HCT116 (cell line): ENCODE measurements around the gene MTMR1. TPM values are rescaled to one million over a fixed set of nuclear protein-coding genes. Genes with fewer than 3 reads are reported as not detected.

ENCODE experiments used
- ATAC-seq: fragments of 200-7000 bp; cut with Tn5 transposase; 2 replicates; pipeline ENCODE4 v1.9.1; 2020; ENCODE audit warnings: mild to moderate bottlenecking, moderate library complexity
- BruUV-seq: library from RNA; stranded (reverse); fragments of 400-500 nt; replicated peaks from 2 replicates; lab custom pipeline; 2021; lab: Mats Ljungman, UMichigan
- CTCF ChIA-PET: fragments of 300-600 bp; sonication (Branson Sonifier 250); formaldehyde crosslinking; loops from one replicate; lab custom pipeline; 2021; ENCODE audit warnings: antibody characterized with exemption; lab: Charles Lee
- POLR2A ChIA-PET: fragments of 300-600, 350-600 bp; sonication (Branson Sonifier 250); formaldehyde crosslinking; loops from one replicate; lab custom pipeline; 2021; ENCODE audit warnings: antibody characterized with exemption; lab: Charles Lee
- RAD21 ChIA-PET, 2 experiments: fragments of 300-600 bp; sonication (Branson Sonifier 250); formaldehyde crosslinking; loops; one replicate each; lab custom pipeline; 2023; ENCODE audit warnings: low total read pairs in 2 of 2; ENCODE audit not compliant: uncharacterized antibody in 2 of 2, unreplicated experiment in 2 of 2, low non-redundant PET in 1 of 2; lab: Charles Lee
- DNase-seq: peaks from one replicate; pipeline ENCODE4 v3.0.0-alpha.2; 2010; ENCODE audit warnings: low read depth, low spot score
- H2AFZ ChIP-seq: fragments of 200-600 bp; shearing (Covaris generic), sonication (generic); 2 replicates; pipeline ENCODE4 v1.6.1; 2017; ENCODE audit warnings: low read depth, mixed run types, mixed read lengths, antibody characterized with exemption, low read length; ENCODE audit not compliant: poor library complexity, severe bottlenecking
- H3K27ac ChIP-seq: 2 replicates; pipeline ENCODE4 v1.5.1; 2012; ENCODE audit warnings: low read depth, low read length
- H3K27me3 ChIP-seq: fragments of 200-600 bp; sonication (generic); 2 replicates; pipeline ENCODE4 v1.6.1; 2016; ENCODE audit warnings: mixed run types, low read length, mixed read lengths; ENCODE audit not compliant: insufficient read depth
- H3K36me3 ChIP-seq, 2 experiments: fragments of 200-500 bp in 1 of 2; fragments of 200-600 bp in 1 of 2; sonication (Bioruptor generic) in 1 of 2; sonication (generic) in 1 of 2; 2 replicates each; pipeline versions ENCODE4 v1.5.1 to v1.6.1; 2014 to 2016; ENCODE audit warnings: low read length in 2 of 2, inconsistent platforms in 1 of 2, mixed read lengths in 1 of 2, mixed run types in 1 of 2; ENCODE audit not compliant: insufficient read depth in 2 of 2, control insufficient read depth in 1 of 2
- H3K4me1 ChIP-seq, 2 experiments: fragments of 200-600 bp in 1 of 2; sonication (generic) in 1 of 2; 2 replicates each; pipeline versions ENCODE4 v1.5.1 to v1.6.1; 2012 to 2017; ENCODE audit warnings: low read length in 2 of 2, inconsistent platforms in 1 of 2, mild to moderate bottlenecking in 1 of 2, mixed read lengths in 1 of 2, mixed run types in 1 of 2, moderate library complexity in 1 of 2; ENCODE audit not compliant: insufficient read depth in 2 of 2, control insufficient read depth in 1 of 2
- H3K4me2 ChIP-seq: fragments of 200-600 bp; sonication (generic); 2 replicates; pipeline ENCODE4 v1.6.1; 2017; ENCODE audit warnings: mixed run types, low read length, mixed read lengths
- H3K4me3 ChIP-seq, 2 experiments: fragments of 200-600 bp in 1 of 2; sonication (generic) in 1 of 2; replicated peaks in 1 of 2; 2 replicates each; pipeline ENCODE4 v1.5.1; 2011 to 2016; ENCODE audit warnings: low read length in 2 of 2, control low read depth in 1 of 2, low read depth in 1 of 2, mild to moderate bottlenecking in 1 of 2, mixed read lengths in 1 of 2, mixed run types in 1 of 2
- H3K79me2 ChIP-seq: fragments of 200-600 bp; sonication (generic); 2 replicates; pipeline ENCODE4 v1.6.1; 2017; ENCODE audit warnings: mild to moderate bottlenecking, mixed run types, low read length, moderate library complexity, mixed read lengths; ENCODE audit not compliant: insufficient read depth
- H3K9ac ChIP-seq: fragments of 200-600 bp; sonication (generic); 2 replicates; pipeline ENCODE4 v1.6.1; 2016; ENCODE audit warnings: low read length, mixed read lengths
- H3K9me2 ChIP-seq: fragments of 200-600 bp; sonication (generic), shearing (Covaris generic); 2 replicates; pipeline ENCODE4 v1.6.1; 2017; ENCODE audit warnings: mixed run types, mild to moderate bottlenecking, moderate library complexity; ENCODE audit not compliant: insufficient read depth
- H3K9me3 ChIP-seq, 2 experiments: fragments of 200-500 bp in 1 of 2; fragments of 200-600 bp in 1 of 2; sonication (Bioruptor generic) in 1 of 2; sonication (generic) in 1 of 2; 2 replicates each; pipeline ENCODE4 v1.6.1; 2014 to 2017; ENCODE audit warnings: low read length in 2 of 2, mixed read lengths in 2 of 2, inconsistent platforms in 1 of 2, low read depth in 1 of 2, mild to moderate bottlenecking in 1 of 2, mixed run types in 1 of 2, moderate library complexity in 1 of 2; ENCODE audit not compliant: control insufficient read depth in 1 of 2, insufficient read depth in 1 of 2
- H4K20me1 ChIP-seq: fragments of 200-600 bp; sonication (generic), shearing (Covaris generic); 2 replicates; pipeline ENCODE4 v1.6.1; 2017; ENCODE audit warnings: mixed run types, mild to moderate bottlenecking, moderate library complexity; ENCODE audit not compliant: insufficient read depth
- ATF3 ChIP-seq: IDR thresholded peaks from 2 replicates; pipeline ENCODE4 v1.6.1; 2012
- CEBPB ChIP-seq: IDR thresholded peaks from 2 replicates; pipeline ENCODE4 v1.6.1; 2012; ENCODE audit warnings: low read depth
- EGR1 ChIP-seq: IDR thresholded peaks from 2 replicates; pipeline ENCODE4 v1.6.1; 2012; ENCODE audit warnings: low read depth
- FOSL1 ChIP-seq: IDR thresholded peaks from 2 replicates; pipeline ENCODE4 v1.6.1; 2012; ENCODE audit warnings: low read depth
- POLR2AphosphoS5 ChIP-seq: IDR thresholded peaks from 2 replicates; pipeline ENCODE4 v1.6.1; 2011; ENCODE audit warnings: mild to moderate bottlenecking, low read depth, low read length, moderate library complexity
- REST ChIP-seq: IDR thresholded peaks from 2 replicates; pipeline ENCODE4 v1.6.1; 2012; ENCODE audit warnings: low read depth
- SIN3A ChIP-seq: IDR thresholded peaks from 2 replicates; pipeline ENCODE4 v1.6.1; 2012; ENCODE audit warnings: low read depth
- SRF ChIP-seq: IDR thresholded peaks from 2 replicates; pipeline ENCODE4 v1.6.1; 2012; ENCODE audit warnings: low read depth
- YY1 ChIP-seq: IDR thresholded peaks from 2 replicates; pipeline ENCODE4 v1.6.1; 2011; ENCODE audit warnings: low read length, low read depth, moderate library complexity, mild to moderate bottlenecking; ENCODE audit not compliant: insufficient replicate concordance; ENCODE audit errors: extremely low read depth
- intact Hi-C: fragments of 100-400 bp; cut with micrococcal nuclease; formaldehyde crosslinking; loops from 2 replicates; pipeline ENCODE4 v1.10.0; 2022
- total RNA-seq: library from RNA; stranded (reverse); gene quantifications from one replicate; pipeline ENCODE4 v1.2.1, GENCODE V29; 2021; ENCODE audit not compliant: unreplicated experiment
- TF ChIP-seq, protein P1 (sequence below): IDR thresholded peaks from 2 replicates; pipeline ENCODE4 v1.6.1; 2012

MTMR1 gene
- total RNA-seq, 1 experiment from 2014 or later = 20.0 TPM

DNA sequence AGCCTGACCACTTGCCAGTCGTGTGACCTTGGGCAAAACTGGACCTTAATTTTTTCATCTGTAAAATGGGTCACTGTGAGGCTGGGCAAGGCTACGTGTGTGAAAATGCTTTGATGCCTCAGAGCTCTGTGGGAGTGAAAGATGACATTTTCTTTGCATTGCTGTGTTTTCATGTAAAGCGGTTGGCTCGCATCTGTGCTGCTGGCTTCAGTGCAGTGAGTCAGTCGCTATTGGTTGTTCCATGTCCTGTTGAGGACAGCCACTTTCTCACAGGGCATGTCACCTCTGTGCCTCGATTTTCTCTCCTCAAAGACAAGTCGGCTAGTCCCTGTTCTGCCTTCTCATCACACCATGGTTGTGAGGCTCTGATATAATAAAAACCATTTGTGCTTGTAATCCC is 4.4 kb downstream of the MTMR1 start:
- no peaks in the 10 kb centered on the region for H3K27me3 ChIP-seq
- TF ChIP-seq, protein P1, sequence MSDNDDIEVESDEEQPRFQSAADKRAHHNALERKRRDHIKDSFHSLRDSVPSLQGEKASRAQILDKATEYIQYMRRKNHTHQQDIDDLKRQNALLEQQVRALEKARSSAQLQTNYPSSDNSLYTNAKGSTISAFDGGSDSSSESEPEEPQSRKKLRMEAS = no peak
- no peak for TF ChIP-seq ATF3
- no peak for TF ChIP-seq REST
- no peak overlapping the region for H3K4me3 ChIP-seq
- H3K4me1 ChIP-seq = peaks cover 4 to 12% of the 10 kb centered on the region in 2 experiments; a peak in 2 of 4 replicates
- H3K36me3 ChIP-seq = no peaks in the 10 kb centered on the region
- no peaks in the 10 kb centered on the region for H3K9me2 ChIP-seq
- H3K27ac ChIP-seq = no peak overlapping the region
- H3K9me3 ChIP-seq = no peaks in the 10 kb centered on the region
- DNase-seq = no peak
- CTCF ChIA-PET = no interaction called here
- peaks cover 38% of the 10 kb centered on the region for H3K79me2 ChIP-seq
- intact Hi-C loops = no loop called here
- no peak overlapping the region for H3K9ac ChIP-seq
- RAD21 ChIA-PET = no interaction called here
- BruUV-seq = no TSS peak
- H3K4me2 ChIP-seq = no peak overlapping the region
- no peaks in the 10 kb centered on the region for H4K20me1 ChIP-seq
- ATAC-seq = no peak
- POLR2A ChIA-PET = no interaction called here
- no peak overlapping the region for H2AFZ ChIP-seq

DNA sequence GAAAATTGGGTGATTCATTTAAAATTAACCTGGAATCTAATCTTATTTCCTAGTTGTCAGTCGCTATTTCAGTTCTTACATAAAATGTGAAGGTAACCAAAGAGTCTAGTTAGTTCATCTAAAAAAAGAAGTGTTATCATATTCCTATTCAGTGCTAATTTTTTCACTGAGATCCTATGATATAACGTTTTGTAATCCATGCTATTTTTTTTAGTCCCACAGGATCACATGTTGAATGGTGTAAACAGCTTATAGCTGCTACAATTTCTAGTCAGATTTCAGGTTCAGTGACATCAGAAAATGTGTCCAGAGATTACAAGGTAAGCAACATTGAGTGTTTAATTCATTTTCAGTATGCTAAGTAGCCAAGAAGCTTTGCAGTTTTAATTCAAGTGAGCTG is 5.8 kb downstream of the MTMR1 start:
- ChIA-PET RAD21 (no interaction called here), POLR2A (no interaction called here), CTCF (no interaction called here)
- no peaks in the 10 kb centered on the region for H3K36me3 ChIP-seq
- no peak overlapping the region for H3K27ac ChIP-seq
- H3K9me2 ChIP-seq = no peaks in the 10 kb centered on the region
- no peak overlapping the region for H3K4me3 ChIP-seq
- H3K9ac ChIP-seq = no peak overlapping the region
- H3K9me3 ChIP-seq = no peaks in the 10 kb centered on the region
- H3K27me3 ChIP-seq = no peaks in the 10 kb centered on the region
- peaks cover 37% of the 10 kb centered on the region for H3K79me2 ChIP-seq
- ATAC-seq = no peak
- no peak for DNase-seq
- peaks cover 4 to 9% of the 10 kb centered on the region in 2 experiments; a peak in 2 of 4 replicates for H3K4me1 ChIP-seq
- intact Hi-C loops = no loop called here
- BruUV-seq = no TSS peak
- no peak overlapping the region for H3K4me2 ChIP-seq
- H4K20me1 ChIP-seq = no peaks in the 10 kb centered on the region
- no peak overlapping the region for H2AFZ ChIP-seq
- TF ChIP-seq SIN3A (no peak), SRF (no peak), FOSL1 (no peak), REST (no peak), CEBPB (no peak), YY1 (no peak), POLR2AphosphoS5 (no peak), EGR1 (no peak)
